Epithelial cell of proximal tubule (primary cell): ENCODE measurements around the gene DOCK1. TPM values are rescaled to one million over a fixed set of nuclear protein-coding genes. Genes with fewer than 3 reads are reported as not detected.

Experiments
- DNase-seq: peaks from one replicate; pipeline ENCODE4 v3.0.0-alpha.2; 2011; ENCODE audit warnings: low read depth
- H3K4me3 ChIP-seq: 2 replicates; pipeline ENCODE4 v1.5.1; 2011; ENCODE audit warnings: low read depth, mild to moderate bottlenecking, low read length
- CTCF ChIP-seq: conservative IDR thresholded peaks from 2 replicates; pipeline ENCODE4 v1.5.1; 2012; ENCODE audit warnings: low read depth, mild to moderate bottlenecking, low read length
- total RNA-seq: library from RNA; depleted of rRNA; stranded (reverse); fragments of >200 nt; gene quantifications from 2 replicates; pipeline ENCODE4 v1.2.3, GENCODE V29; 2015

The DOCK1 gene
- total RNA-seq, 1 donor from 2014 or later: 31.9 TPM

- H3K4me3 ChIP-seq: no peak overlapping the region
- no peak for DNase-seq
- TF ChIP-seq CTCF: no peak
Measured at GRCh38 chr10:127343821-127344220, 438.6 kb downstream of the DOCK1 start.

GRCh38 chr10:127344346-127344745 is 439.1 kb downstream of the DOCK1 start:
- no peak for TF ChIP-seq CTCF
- H3K4me3 ChIP-seq: no peak overlapping the region
- DNase-seq: no peak

- no peak for DNase-seq
- H3K4me3 ChIP-seq: no peak overlapping the region
- TF ChIP-seq CTCF: no peak
Measured at GRCh38 chr10:127345231-127345965, 440.2 kb downstream of the DOCK1 start.

DNA sequence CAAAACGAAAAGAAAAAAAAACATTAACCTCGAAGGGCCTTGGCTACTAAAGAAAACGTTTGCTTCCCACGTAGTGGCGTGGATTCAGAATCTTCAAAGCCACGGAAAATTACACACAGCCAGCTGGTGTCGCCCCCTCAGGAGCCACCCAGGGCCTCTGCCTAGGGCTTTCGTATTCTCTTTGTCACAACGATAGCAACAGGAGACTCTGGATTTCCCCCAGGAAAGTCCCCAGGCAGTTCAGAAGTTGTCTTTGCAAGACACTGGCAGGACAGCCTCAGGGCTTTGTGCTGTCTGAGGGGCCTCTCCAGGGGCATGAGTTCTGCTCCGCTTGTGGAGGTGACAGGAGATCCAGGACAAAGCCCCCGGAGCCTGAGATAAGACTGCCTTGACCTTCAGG is 441.4 kb downstream of the DOCK1 start:
- H3K4me3 ChIP-seq: no peak overlapping the region
- TF ChIP-seq CTCF: no peak
- DNase-seq: no peak

DNA sequence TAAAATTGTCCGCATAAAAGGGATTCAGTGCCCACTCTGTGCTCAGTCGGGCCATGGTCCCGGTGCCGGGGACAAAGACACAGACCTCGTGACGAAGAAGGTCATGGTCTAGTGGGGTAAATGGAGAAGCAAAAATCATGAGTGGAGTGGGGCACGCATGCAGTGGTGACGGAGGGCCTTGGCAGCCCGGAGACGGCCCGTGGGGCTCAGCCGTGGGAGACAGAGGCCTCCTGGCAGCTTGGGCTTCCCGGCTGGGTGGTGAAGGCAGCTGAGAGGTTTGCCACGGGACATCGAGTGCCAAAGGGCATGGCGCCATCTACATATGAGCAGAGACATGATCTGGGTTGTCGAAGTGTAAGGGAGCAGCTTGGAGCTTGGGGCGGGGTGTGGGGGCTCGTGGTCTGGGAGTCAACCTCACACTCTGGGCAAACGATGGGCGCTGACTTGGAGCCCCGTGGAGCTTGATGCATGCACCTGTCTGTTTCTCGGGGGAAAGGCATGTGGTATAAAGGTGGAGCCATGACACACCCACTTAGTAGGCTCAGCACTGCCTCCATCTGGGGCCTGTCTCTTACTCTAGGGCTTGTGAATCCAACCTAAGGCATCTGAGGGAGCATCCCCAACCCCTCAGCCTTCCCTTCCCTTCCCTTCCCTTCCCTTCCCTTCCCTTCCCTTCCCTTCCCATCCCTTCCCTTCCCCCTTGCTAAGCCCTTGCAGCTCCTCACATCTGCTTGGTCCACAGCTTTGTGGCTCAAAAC is 442.2 kb downstream of the DOCK1 start:
- no peak for DNase-seq
- no peak for TF ChIP-seq CTCF
- H3K4me3 ChIP-seq: no peak overlapping the region

GRCh38 chr10:127349737-127350136 is 444.5 kb downstream of the DOCK1 start:
- DNase-seq: no peak
- TF ChIP-seq CTCF: no peak
- no peak overlapping the region for H3K4me3 ChIP-seq
